ENCODE measurements around the gene RAPGEF6. TPM values are rescaled to one million over a fixed set of nuclear protein-coding genes. Genes with fewer than 3 reads are reported as not detected.

RAPGEF6 gene
- total RNA-seq, 6 experiments from 2014 or later, result 3.7 to 9.1 (median 7.6) TPM

- DNase-seq, result no peak
- 29% methylated on average over 6 of the region's 6 CpGs for WGBS (ENCODE audit: insufficient coverage, low coverage, low lambda C conversion rate, missing lambda C conversion rate)
Measured at GRCh38 chr5:131514316-131515283, 120.4 kb downstream of the RAPGEF6 start.

DNA sequence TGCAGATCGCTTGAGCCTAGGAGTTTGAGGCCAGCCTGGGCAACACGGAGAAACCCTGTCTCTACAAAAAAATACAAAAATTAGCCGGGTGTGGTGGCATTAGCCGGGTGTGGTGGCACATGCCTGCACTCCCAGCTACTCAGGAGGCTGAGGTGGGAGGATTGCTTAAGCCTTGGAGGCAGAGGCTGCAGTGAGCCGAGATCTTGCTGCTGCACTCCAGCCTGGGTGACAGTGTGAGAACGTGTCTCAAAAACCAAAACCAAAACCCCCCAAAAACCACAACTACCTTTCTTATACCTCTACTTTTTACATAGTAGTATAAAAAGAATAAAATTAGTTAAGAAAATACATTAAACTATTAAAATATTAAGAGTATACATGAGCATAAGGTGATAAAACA lies 121.2 kb downstream of the RAPGEF6 start:
- 88% methylated on average over 6 of the region's 6 CpGs for WGBS (ENCODE audit: insufficient coverage, low coverage, low lambda C conversion rate, missing lambda C conversion rate)
- no peak overlapping the region for H3K27ac ChIP-seq

More at GRCh38 chr5:131514316-131515283, 120.4 kb downstream of the RAPGEF6 start:
- Histone ChIP-seq H3K4me3 (no peak overlapping the region), H3K27me3 (no peaks in the 10 kb centered on the region), H3K4me1 (no peaks in the 10 kb centered on the region), H3K9me3 (no peaks in the 10 kb centered on the region), H3K27ac (peak overlapping the region in 2 of 3 donors; percentile 12 to 27), H3K36me3 (no peaks in the 10 kb centered on the region)
- TF ChIP-seq POLR2A (IDR thresholded peaks at IDR 0.05), result no peak
- TF ChIP-seq, protein P1, sequence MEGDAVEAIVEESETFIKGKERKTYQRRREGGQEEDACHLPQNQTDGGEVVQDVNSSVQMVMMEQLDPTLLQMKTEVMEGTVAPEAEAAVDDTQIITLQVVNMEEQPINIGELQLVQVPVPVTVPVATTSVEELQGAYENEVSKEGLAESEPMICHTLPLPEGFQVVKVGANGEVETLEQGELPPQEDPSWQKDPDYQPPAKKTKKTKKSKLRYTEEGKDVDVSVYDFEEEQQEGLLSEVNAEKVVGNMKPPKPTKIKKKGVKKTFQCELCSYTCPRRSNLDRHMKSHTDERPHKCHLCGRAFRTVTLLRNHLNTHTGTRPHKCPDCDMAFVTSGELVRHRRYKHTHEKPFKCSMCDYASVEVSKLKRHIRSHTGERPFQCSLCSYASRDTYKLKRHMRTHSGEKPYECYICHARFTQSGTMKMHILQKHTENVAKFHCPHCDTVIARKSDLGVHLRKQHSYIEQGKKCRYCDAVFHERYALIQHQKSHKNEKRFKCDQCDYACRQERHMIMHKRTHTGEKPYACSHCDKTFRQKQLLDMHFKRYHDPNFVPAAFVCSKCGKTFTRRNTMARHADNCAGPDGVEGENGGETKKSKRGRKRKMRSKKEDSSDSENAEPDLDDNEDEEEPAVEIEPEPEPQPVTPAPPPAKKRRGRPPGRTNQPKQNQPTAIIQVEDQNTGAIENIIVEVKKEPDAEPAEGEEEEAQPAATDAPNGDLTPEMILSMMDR (IDR thresholded peaks at IDR 0.05), result peak in 1 of 4 donors; percentile 5
- intact Hi-C loops (cut with DNase I), result no loop called here
- ATAC-seq, result peak; percentile 61 to 84 (median 74)

DNA sequence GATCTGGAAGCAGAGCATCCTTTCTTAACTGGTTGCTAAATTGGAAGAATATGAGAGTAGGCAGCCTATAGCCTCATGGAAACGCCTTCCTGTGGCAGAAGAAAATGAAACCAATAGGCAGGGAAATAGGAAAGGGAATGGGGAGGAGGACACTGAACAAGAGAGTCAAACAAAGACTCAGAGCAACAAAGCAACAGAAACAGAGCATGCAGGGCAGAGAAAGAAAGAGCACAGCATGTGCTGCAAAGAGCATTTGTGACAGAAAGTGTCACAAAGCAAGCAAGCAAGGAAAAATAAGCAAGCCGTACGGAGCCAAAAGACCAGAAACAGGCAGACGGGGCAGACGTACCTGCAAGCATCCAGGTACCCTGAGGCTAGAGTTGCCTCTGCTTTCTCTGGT lies 123.1 kb downstream of the RAPGEF6 start:
- ATAC-seq (no peak), DNase-seq (no peak)
- Histone ChIP-seq H3K36me3 (no peaks in the 10 kb centered on the region), H3K4me3 (no peak overlapping the region), H3K9me3 (no peaks in the 10 kb centered on the region), H3K27ac (no peak overlapping the region), H3K4me1 (no peaks in the 10 kb centered on the region), H3K27me3 (no peaks in the 10 kb centered on the region)
- TF ChIP-seq POLR2A (IDR thresholded peaks at IDR 0.05), result no peak
- TF ChIP-seq, protein P1 (IDR thresholded peaks at IDR 0.05), result no peak
- WGBS (ENCODE audit: insufficient coverage, low coverage, low lambda C conversion rate, missing lambda C conversion rate), result 90% methylated on average over 5 of the region's 5 CpGs
- intact Hi-C loops (cut with DNase I), result no loop called here

More for the DNA sequence above, 121.2 kb downstream of the RAPGEF6 start:
- no peaks in the 10 kb centered on the region for H3K4me1 ChIP-seq
- H3K36me3 ChIP-seq, result no peaks in the 10 kb centered on the region
- TF ChIP-seq, protein P1 (IDR thresholded peaks at IDR 0.05), result no peak
- TF ChIP-seq POLR2A (IDR thresholded peaks at IDR 0.05), result no peak
- no peaks in the 10 kb centered on the region for H3K9me3 ChIP-seq
- DNase-seq (no peak), ATAC-seq (no peak)
- intact Hi-C loops (cut with DNase I), result no loop called here
- H3K27me3 ChIP-seq, result no peaks in the 10 kb centered on the region
- H3K4me3 ChIP-seq, result no peak overlapping the region

DNA sequence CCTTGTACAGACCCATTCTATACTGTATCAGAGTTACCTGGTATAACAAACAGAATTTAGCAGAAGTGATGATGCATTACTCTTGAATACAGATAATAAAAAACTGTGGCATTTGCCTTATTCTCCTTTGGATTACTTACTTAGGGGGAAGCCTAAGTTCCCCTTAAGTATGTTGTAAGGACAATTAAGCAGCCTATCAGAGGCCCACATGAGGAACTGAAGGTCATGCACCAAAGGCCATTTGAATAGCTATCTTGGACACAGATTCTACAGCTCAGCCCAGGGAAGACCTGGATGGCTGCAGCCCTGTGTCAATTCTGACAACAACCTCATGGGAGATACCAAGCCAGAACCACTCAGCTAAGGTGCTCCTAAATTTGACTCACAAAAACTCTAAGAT lies 125.2 kb downstream of the RAPGEF6 start:
- ATAC-seq, result peak in 3 of 4 donors; percentile 46 to 65 (median 47)
- no peak for DNase-seq
- no peak overlapping the region for H3K27ac ChIP-seq
- H3K4me3 ChIP-seq, result no peak overlapping the region
- H3K4me1 ChIP-seq, result no peaks in the 10 kb centered on the region
- H3K9me3 ChIP-seq, result no peaks in the 10 kb centered on the region
- intact Hi-C loops (cut with DNase I), result no loop called here
- H3K27me3 ChIP-seq, result no peaks in the 10 kb centered on the region
- peaks cover 0 to 4% (median 0%) of the 10 kb centered on the region in 4 donors for H3K36me3 ChIP-seq
- TF ChIP-seq, protein P1 (IDR thresholded peaks at IDR 0.05), result no peak
- TF ChIP-seq POLR2A (IDR thresholded peaks at IDR 0.05), result no peak

Data from right lobe of liver (tissue), 6 donors.